Colonic mucosa (tissue), 4 donors: ENCODE data around the gene CNOT4. TPM values are rescaled to one million over a fixed set of nuclear protein-coding genes. Genes with fewer than 3 reads are reported as not detected.

Experiments
- DNase-seq: peaks from one replicate; pipeline ENCODE4 v3.0.0-alpha.2; 2020
- H3K27ac ChIP-seq: fragments of 200-600 bp; one replicate; pipeline ENCODE4 v1.8.0; 2021
- H3K27me3 ChIP-seq: fragments of 200-600 bp; one replicate; pipeline ENCODE4 v1.8.0; 2021
- H3K36me3 ChIP-seq: fragments of 200-600 bp; one replicate; pipeline ENCODE4 v1.8.0; 2021
- H3K4me1 ChIP-seq: fragments of 200-600 bp; one replicate; pipeline ENCODE4 v1.8.0; 2021; ENCODE audit warnings: mild to moderate bottlenecking
- H3K4me3 ChIP-seq: fragments of 200-600 bp; one replicate; pipeline ENCODE4 v1.8.0; 2021
- H3K9ac ChIP-seq, 2 donors: one replicate each; pipeline ENCODE4 v1.7.0; 2013; ENCODE audit warnings: control low read depth in 2 of 2, low read depth in 2 of 2, low read length in 2 of 2
- H3K9me3 ChIP-seq: fragments of 200-600 bp; one replicate; pipeline ENCODE4 v1.8.0; 2021
- CTCF ChIP-seq: fragments of 200-600 bp; IDR thresholded peaks from one replicate; pipeline ENCODE4 v1.8.0; 2022; ENCODE audit warnings: antibody characterized with exemption, mild to moderate bottlenecking
- intact Hi-C: fragments of 100-400 bp; cut with DNase I; formaldehyde crosslinking; loops from one replicate; pipeline ENCODE4 v1.14.1; 2022
- total RNA-seq, 2 donors: library from RNA; stranded (reverse); fragmentation: NEBNext Ultra II Directional in 1 of 2; extraction: Animal tissue kit (Norgen Biotek cat#: 25700) in 1 of 2; gene quantifications; one replicate each; pipeline ENCODE4 v1.2.1, GENCODE V29; 2021
- donor health status: healthy.
- donor health status: DM: no; HTN: no; CAD: no.
- donor health status: DM: no; HTN: no; CAD: no.

CNOT4 gene
- total RNA-seq, 2 donors from 2014 or later: 14.7 to 20.9 TPM

- H3K36me3 ChIP-seq: no peaks in the 10 kb centered on the region
- H3K27ac ChIP-seq: no peak overlapping the region
- H3K27me3 ChIP-seq: no peaks in the 10 kb centered on the region
- H3K9me3 ChIP-seq: no peaks in the 10 kb centered on the region
- TF ChIP-seq CTCF: no peak
- DNase-seq: no peak
- no peak overlapping the region for H3K9ac ChIP-seq
- intact Hi-C loops: no loop called here
- H3K4me3 ChIP-seq: no peak overlapping the region
- H3K4me1 ChIP-seq: no peaks in the 10 kb centered on the region
Observed at GRCh38 chr7:135368416-135369186, 141.3 kb downstream of the CNOT4 start.

- H3K4me3 ChIP-seq: no peak overlapping the region
- no peak for TF ChIP-seq CTCF
- no peak overlapping the region for H3K9ac ChIP-seq
- no peak overlapping the region for H3K27ac ChIP-seq
- intact Hi-C loops: no loop called here
- no peaks in the 10 kb centered on the region for H3K9me3 ChIP-seq
- H3K27me3 ChIP-seq: no peaks in the 10 kb centered on the region
- H3K4me1 ChIP-seq: no peaks in the 10 kb centered on the region
- DNase-seq: no peak
- H3K36me3 ChIP-seq: no peaks in the 10 kb centered on the region
Observed at GRCh38 chr7:135366843-135367508, 142.9 kb downstream of the CNOT4 start.

GRCh38 chr7:135365721-135366120 lies 144.2 kb downstream of the CNOT4 start:
- H3K4me3 ChIP-seq: no peak overlapping the region
- H3K4me1 ChIP-seq: no peaks in the 10 kb centered on the region
- no peaks in the 10 kb centered on the region for H3K27me3 ChIP-seq
- no peaks in the 10 kb centered on the region for H3K36me3 ChIP-seq
- no peak overlapping the region for H3K27ac ChIP-seq
- TF ChIP-seq CTCF: no peak
- no peak for DNase-seq
- intact Hi-C loops: no loop called here
- no peaks in the 10 kb centered on the region for H3K9me3 ChIP-seq
- no peak overlapping the region for H3K9ac ChIP-seq

GRCh38 chr7:135364206-135364605 lies 145.7 kb downstream of the CNOT4 start:
- Histone ChIP-seq H3K36me3 (no peaks in the 10 kb centered on the region), H3K27me3 (no peaks in the 10 kb centered on the region), H3K27ac (no peak overlapping the region), H3K4me3 (no peak overlapping the region), H3K9ac (no peak overlapping the region), H3K4me1 (no peaks in the 10 kb centered on the region), H3K9me3 (no peaks in the 10 kb centered on the region)
- intact Hi-C loops: no loop called here
- TF ChIP-seq CTCF: no peak
- DNase-seq: no peak

GRCh38 chr7:135362871-135363270 lies 147.0 kb downstream of the CNOT4 start:
- no peak overlapping the region for H3K4me3 ChIP-seq
- no peak overlapping the region for H3K9ac ChIP-seq
- DNase-seq: no peak
- H3K27me3 ChIP-seq: no peaks in the 10 kb centered on the region
- no peaks in the 10 kb centered on the region for H3K4me1 ChIP-seq
- H3K9me3 ChIP-seq: no peaks in the 10 kb centered on the region
- no peak for TF ChIP-seq CTCF
- no peaks in the 10 kb centered on the region for H3K36me3 ChIP-seq
- H3K27ac ChIP-seq: no peak overlapping the region
- intact Hi-C loops: no loop called here
